Measurements from ENCODE around the gene NCR1.
A peak's percentile ranks its signal among the peaks of the same experiment; 100 is the strongest.
"Not testable (repeated sequence)": the region's sequence is repeated elsewhere in the genome, so short reads cannot be mapped to it uniquely, and the experiment has no call there.

NCR1 gene

GRCh38 chr19:54938906-54939305 is 33.0 kb downstream of the NCR1 start:
- no peaks in the 10 kb centered on the region for H3K79me1 ChIP-seq (ENCODE audit: low read depth, low read length)
- WGBS, 2 donors (ENCODE audit: extremely low coverage in 2 of 2, insufficient read length in 2 of 2, insufficient replicate concordance in 1 of 2) = no CpG with 5 or more reads among the region's 11 CpGs

GRCh38 chr19:54939538-54939937 is 33.6 kb downstream of the NCR1 start:
- H2BK120ac ChIP-seq (ENCODE audit: low read depth, low read length); H4K8ac ChIP-seq (ENCODE audit: low read depth, low read length); H3K9me3 ChIP-seq (replicated peaks in 1 of 2; ENCODE audit: control insufficient read depth in 2 of 2, insufficient read depth in 1 of 2, low read depth in 1 of 2, low read length in 2 of 2); H3K27ac ChIP-seq (replicated peaks; ENCODE audit: low read length); DNase-seq (ENCODE audit: low spot score); H3K14ac ChIP-seq (ENCODE audit: low read length); H4K91ac ChIP-seq (ENCODE audit: low read depth, low read length, poor library complexity); H3K4ac ChIP-seq (ENCODE audit: low read length); H2BK12ac ChIP-seq (ENCODE audit: low read length); H3K36me3 ChIP-seq (replicated peaks in 1 of 2; ENCODE audit: control insufficient read depth in 2 of 2, insufficient read depth in 2 of 2, low read length in 2 of 2); H2AK5ac ChIP-seq (ENCODE audit: low read depth, low read length); H2BK15ac ChIP-seq (ENCODE audit: low read length); H3K4me2 ChIP-seq (ENCODE audit: insufficient read depth, low read length, poor library complexity, severe bottlenecking); H3K23ac ChIP-seq (ENCODE audit: low read depth, low read length, poor library complexity); H3K4me1 ChIP-seq (ENCODE audit: control insufficient read depth in 2 of 2, insufficient read depth in 1 of 2, low read depth in 1 of 2, low read length in 2 of 2); H2AFZ ChIP-seq (ENCODE audit: low read length); H3K4me3 ChIP-seq (ENCODE audit: low read length in 2 of 2); H3K79me1 ChIP-seq (ENCODE audit: low read depth, low read length); H3K27me3 ChIP-seq (ENCODE audit: control insufficient read depth in 3 of 3, insufficient read depth in 3 of 3, low read depth in 1 of 3, low read length in 3 of 3); H2BK5ac ChIP-seq (ENCODE audit: low read length): not testable (repeated sequence)
- Histone ChIP-seq H3K18ac (ENCODE audit: low read length) (peak overlapping the region; percentile 16), H3K9ac (ENCODE audit: low read depth, low read length, poor library complexity) (peak overlapping the region; percentile 50)
- no CpG with 5 or more reads among the region's 28 CpGs for WGBS, 2 donors (ENCODE audit: extremely low coverage in 2 of 2, insufficient read length in 2 of 2, insufficient replicate concordance in 1 of 2)

More at GRCh38 chr19:54938906-54939305, 33.0 kb downstream of the NCR1 start:
- peaks cover 0 to 2% of the 10 kb centered on the region in 2 donors for H3K4me1 ChIP-seq (ENCODE audit: control insufficient read depth in 2 of 2, insufficient read depth in 1 of 2, low read depth in 1 of 2, low read length in 2 of 2)
- H3K14ac ChIP-seq (ENCODE audit: low read length) = no peak overlapping the region
- H2BK15ac ChIP-seq (ENCODE audit: low read length) = no peak overlapping the region
- H3K18ac ChIP-seq (ENCODE audit: low read length) = no peak overlapping the region
- H2BK12ac ChIP-seq (ENCODE audit: low read length) = no peak overlapping the region
- no peak overlapping the region for H2BK120ac ChIP-seq (ENCODE audit: low read depth, low read length)
- no peak overlapping the region for H3K4ac ChIP-seq (ENCODE audit: low read length)
- no peak overlapping the region for H3K23ac ChIP-seq (ENCODE audit: low read depth, low read length, poor library complexity)
- no peaks in the 10 kb centered on the region for H3K9me3 ChIP-seq (replicated peaks in 1 of 2; ENCODE audit: control insufficient read depth in 2 of 2, insufficient read depth in 1 of 2, low read depth in 1 of 2, low read length in 2 of 2)
- H4K8ac ChIP-seq (ENCODE audit: low read depth, low read length) = no peak overlapping the region
- H2AK5ac ChIP-seq (ENCODE audit: low read depth, low read length) = no peak overlapping the region
- H3K27me3 ChIP-seq (ENCODE audit: control insufficient read depth in 3 of 3, insufficient read depth in 3 of 3, low read depth in 1 of 3, low read length in 3 of 3) = no peaks in the 10 kb centered on the region
- H3K36me3 ChIP-seq (replicated peaks in 1 of 2; ENCODE audit: control insufficient read depth in 2 of 2, insufficient read depth in 2 of 2, low read length in 2 of 2) = no peaks in the 10 kb centered on the region
- H2BK5ac ChIP-seq (ENCODE audit: low read length) = no peak overlapping the region
- DNase-seq (ENCODE audit: low spot score) = no peak
- H3K4me2 ChIP-seq (ENCODE audit: insufficient read depth, low read length, poor library complexity, severe bottlenecking) = no peak overlapping the region
- H3K9ac ChIP-seq (ENCODE audit: low read depth, low read length, poor library complexity) = no peak overlapping the region
- no peak overlapping the region for H3K27ac ChIP-seq (replicated peaks; ENCODE audit: low read length)
- H4K91ac ChIP-seq (ENCODE audit: low read depth, low read length, poor library complexity) = no peak overlapping the region
- H2AFZ ChIP-seq (ENCODE audit: low read length) = no peak overlapping the region
- peak overlapping the region in 1 of 2 donors; percentile 47 for H3K4me3 ChIP-seq (ENCODE audit: low read length in 2 of 2)

- no CpG with 5 or more reads among the region's 11 CpGs for WGBS, 2 donors (ENCODE audit: extremely low coverage in 2 of 2, insufficient read length in 2 of 2, insufficient replicate concordance in 1 of 2)
- not testable (repeated sequence) for H2BK5ac ChIP-seq (ENCODE audit: low read length); H3K9ac ChIP-seq (ENCODE audit: low read depth, low read length, poor library complexity); H4K8ac ChIP-seq (ENCODE audit: low read depth, low read length); H3K36me3 ChIP-seq (replicated peaks in 1 of 2; ENCODE audit: control insufficient read depth in 2 of 2, insufficient read depth in 2 of 2, low read length in 2 of 2); H4K91ac ChIP-seq (ENCODE audit: low read depth, low read length, poor library complexity); H2BK120ac ChIP-seq (ENCODE audit: low read depth, low read length); H3K4me1 ChIP-seq (ENCODE audit: control insufficient read depth in 2 of 2, insufficient read depth in 1 of 2, low read depth in 1 of 2, low read length in 2 of 2); H3K14ac ChIP-seq (ENCODE audit: low read length); H3K9me3 ChIP-seq (replicated peaks in 1 of 2; ENCODE audit: control insufficient read depth in 2 of 2, insufficient read depth in 1 of 2, low read depth in 1 of 2, low read length in 2 of 2); DNase-seq (ENCODE audit: low spot score); H3K4me3 ChIP-seq (ENCODE audit: low read length in 2 of 2); H2AK5ac ChIP-seq (ENCODE audit: low read depth, low read length); H3K27me3 ChIP-seq (ENCODE audit: control insufficient read depth in 3 of 3, insufficient read depth in 3 of 3, low read depth in 1 of 3, low read length in 3 of 3); H2BK12ac ChIP-seq (ENCODE audit: low read length); H3K23ac ChIP-seq (ENCODE audit: low read depth, low read length, poor library complexity); H3K18ac ChIP-seq (ENCODE audit: low read length); H3K27ac ChIP-seq (replicated peaks; ENCODE audit: low read length); H2BK15ac ChIP-seq (ENCODE audit: low read length); H3K79me1 ChIP-seq (ENCODE audit: low read depth, low read length); H3K4ac ChIP-seq (ENCODE audit: low read length); H3K4me2 ChIP-seq (ENCODE audit: insufficient read depth, low read length, poor library complexity, severe bottlenecking)
- H2AFZ ChIP-seq (ENCODE audit: low read length) = peak overlapping the region; percentile 40
Observed at GRCh38 chr19:54943772-54944361, 37.9 kb downstream of the NCR1 start.

- Histone ChIP-seq H3K36me3 (replicated peaks in 1 of 2; ENCODE audit: control insufficient read depth in 2 of 2, insufficient read depth in 2 of 2, low read length in 2 of 2) (no peaks in the 10 kb centered on the region), H3K9ac (ENCODE audit: low read depth, low read length, poor library complexity) (no peak within 1 kb of the TSS), H3K4me2 (ENCODE audit: insufficient read depth, low read length, poor library complexity, severe bottlenecking) (no peak within 1 kb of the TSS), H3K9me3 (replicated peaks in 1 of 2; ENCODE audit: control insufficient read depth in 2 of 2, insufficient read depth in 1 of 2, low read depth in 1 of 2, low read length in 2 of 2) (no peaks in the 10 kb centered on the region), H3K4me3 (ENCODE audit: low read length in 2 of 2) (no peak within 1 kb of the TSS), H3K79me1 (ENCODE audit: low read depth, low read length) (no peaks in the 10 kb centered on the region), H2AFZ (ENCODE audit: low read length) (no peak within 1 kb of the TSS), H2BK120ac (ENCODE audit: low read depth, low read length) (no peak within 1 kb of the TSS), H3K14ac (ENCODE audit: low read length) (no peak within 1 kb of the TSS), H3K27me3 (ENCODE audit: control insufficient read depth in 3 of 3, insufficient read depth in 3 of 3, low read depth in 1 of 3, low read length in 3 of 3) (no peaks in the 10 kb centered on the region), H2BK15ac (ENCODE audit: low read length) (no peak within 1 kb of the TSS), H4K8ac (ENCODE audit: low read depth, low read length) (no peak within 1 kb of the TSS), H2AK5ac (ENCODE audit: low read depth, low read length) (no peak within 1 kb of the TSS), H3K4ac (ENCODE audit: low read length) (no peak within 1 kb of the TSS), H3K23ac (ENCODE audit: low read depth, low read length, poor library complexity) (no peak within 1 kb of the TSS), H2BK12ac (ENCODE audit: low read length) (no peak within 1 kb of the TSS), H3K18ac (ENCODE audit: low read length) (no peak within 1 kb of the TSS), H3K27ac (replicated peaks; ENCODE audit: low read length) (no peak within 1 kb of the TSS), H4K91ac (ENCODE audit: low read depth, low read length, poor library complexity) (no peak within 1 kb of the TSS), H2BK5ac (ENCODE audit: low read length) (no peak within 1 kb of the TSS), H3K4me1 (ENCODE audit: control insufficient read depth in 2 of 2, insufficient read depth in 1 of 2, low read depth in 1 of 2, low read length in 2 of 2) (peaks cover under 1 to 5% of the 10 kb centered on the region in 2 donors)
- WGBS, 2 donors (ENCODE audit: extremely low coverage in 2 of 2, insufficient read length in 2 of 2, insufficient replicate concordance in 1 of 2) = no CpG with 5 or more reads among the region's 8 CpGs
- DNase-seq (ENCODE audit: low spot score) = no peak
Observed at GRCh38 chr19:54947381-54947780, 41.4 kb downstream of the NCR1 start, which contains the start of gene NLRP7. TSS of gene NLRP7 (minus strand) at chr19:54947530.

Data from neuronal stem cell (in vitro differentiated cells).